Mesodermal cell (in vitro differentiated cells): ENCODE results near the gene OSBPL5.

ENCODE experiments used
- H3K27ac ChIP-seq: 2 replicates; pipeline ENCODE4 v1.7.0; 2013; ENCODE audit warnings: mild to moderate bottlenecking, low read depth, low read length, moderate library complexity; ENCODE audit not compliant: severe bottlenecking
- H3K36me3 ChIP-seq: 2 replicates; pipeline ENCODE4 v1.7.1; 2013; ENCODE audit warnings: mild to moderate bottlenecking, low read length, moderate library complexity; ENCODE audit not compliant: control insufficient read depth, insufficient read depth
- H3K4me1 ChIP-seq: one replicate; pipeline ENCODE4 v1.7.1; 2013; ENCODE audit warnings: mild to moderate bottlenecking, low read length; ENCODE audit not compliant: insufficient read depth, control insufficient read depth, poor library complexity, severe bottlenecking
- H3K4me3 ChIP-seq: 2 replicates; pipeline ENCODE4 v1.7.0; 2013; ENCODE audit warnings: low read length, control low read depth, mild to moderate bottlenecking; ENCODE audit not compliant: insufficient read depth, poor library complexity, severe bottlenecking; ENCODE audit errors: extremely low read depth
- H3K9me3 ChIP-seq: 2 replicates; pipeline ENCODE4 v1.7.1; 2013; ENCODE audit warnings: mild to moderate bottlenecking, low read length, moderate library complexity; ENCODE audit not compliant: control insufficient read depth
- WGBS, 2 experiments: methylation state at CpG; one replicate each; pipeline ENCODE4 v1.1.5; 2013; ENCODE audit warnings: missing lambda C conversion rate in 2 of 2; ENCODE audit not compliant: insufficient coverage in 2 of 2; 5-methylcytosine and 5-hydroxymethylcytosine counted together

The OSBPL5 gene

GRCh38 chr11:3167143-3168119 lies 2.3 kb upstream of the OSBPL5 start:
- Histone ChIP-seq H3K4me3 (no peak overlapping the region), H3K36me3 (no peaks in the 10 kb centered on the region)
- WGBS, 2 experiments = 88 to 89% methylated on average over 19 of the region's 20 CpGs

DNA sequence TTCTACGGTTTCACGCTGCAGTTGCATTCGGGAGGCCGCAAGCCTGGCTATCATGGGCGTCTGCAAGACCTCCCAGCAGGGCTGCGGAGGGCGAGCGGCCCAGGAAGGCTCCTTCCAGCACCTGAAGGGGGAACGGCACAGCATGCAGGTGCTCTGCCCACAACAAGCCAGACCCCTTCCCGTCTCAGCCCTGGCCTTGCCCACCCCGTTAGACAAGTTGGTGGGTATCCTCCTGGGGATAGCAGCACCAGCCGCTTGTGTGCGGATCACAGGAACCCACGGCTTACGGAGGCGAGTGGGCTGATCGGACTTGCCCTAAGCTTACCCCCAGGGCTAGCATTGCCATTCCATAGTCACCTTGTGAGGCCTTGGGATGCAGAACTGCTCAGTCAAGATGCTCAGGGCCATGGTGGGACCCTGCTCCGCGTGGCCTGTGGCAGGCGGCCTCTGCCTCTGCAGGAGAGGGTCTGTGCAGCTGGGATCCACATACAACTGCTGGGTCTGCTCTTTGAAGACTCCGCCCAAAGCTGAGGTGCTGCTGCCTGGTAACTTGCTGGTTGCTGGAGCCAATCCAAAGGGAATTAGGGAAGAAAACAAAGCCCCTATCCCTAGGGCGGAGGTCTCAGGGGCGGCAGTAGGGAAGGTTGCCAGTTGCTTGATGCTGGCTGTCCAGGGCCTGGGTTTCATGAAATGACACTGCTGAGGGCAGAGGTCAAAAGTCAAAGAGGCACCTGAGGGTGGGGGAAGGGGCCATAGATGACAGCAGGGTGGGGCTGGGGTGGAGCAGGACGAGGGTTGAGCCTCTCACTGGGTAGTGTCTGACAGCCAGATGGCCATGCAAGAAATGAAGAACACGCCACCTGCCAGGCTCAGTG lies 1.4 kb upstream of the OSBPL5 start:
- 88 to 89% methylated on average over 19 to 25 of the region's 25 CpGs for WGBS, 2 experiments
- Histone ChIP-seq H3K4me3 (no peak overlapping the region), H3K4me1 (peaks cover 21% of the 10 kb centered on the region), H3K9me3 (no peaks in the 10 kb centered on the region), H3K36me3 (no peaks in the 10 kb centered on the region), H3K27ac (no peak overlapping the region)

More at GRCh38 chr11:3167143-3168119, 2.3 kb upstream of the OSBPL5 start:
- peaks cover 20% of the 10 kb centered on the region for H3K4me1 ChIP-seq
- H3K27ac ChIP-seq = no peak overlapping the region
- no peaks in the 10 kb centered on the region for H3K9me3 ChIP-seq

- Histone ChIP-seq H3K4me3 (no peak overlapping the region), H3K4me1 (peaks cover 21% of the 10 kb centered on the region), H3K36me3 (no peaks in the 10 kb centered on the region), H3K9me3 (no peaks in the 10 kb centered on the region), H3K27ac (no peak overlapping the region)
- 84 to 85% methylated on average over 4 to 5 of the region's 5 CpGs for WGBS, 2 experiments
These were observed 782 bp upstream of the OSBPL5 start for GRCh38 chr11:3165916-3166267.

DNA sequence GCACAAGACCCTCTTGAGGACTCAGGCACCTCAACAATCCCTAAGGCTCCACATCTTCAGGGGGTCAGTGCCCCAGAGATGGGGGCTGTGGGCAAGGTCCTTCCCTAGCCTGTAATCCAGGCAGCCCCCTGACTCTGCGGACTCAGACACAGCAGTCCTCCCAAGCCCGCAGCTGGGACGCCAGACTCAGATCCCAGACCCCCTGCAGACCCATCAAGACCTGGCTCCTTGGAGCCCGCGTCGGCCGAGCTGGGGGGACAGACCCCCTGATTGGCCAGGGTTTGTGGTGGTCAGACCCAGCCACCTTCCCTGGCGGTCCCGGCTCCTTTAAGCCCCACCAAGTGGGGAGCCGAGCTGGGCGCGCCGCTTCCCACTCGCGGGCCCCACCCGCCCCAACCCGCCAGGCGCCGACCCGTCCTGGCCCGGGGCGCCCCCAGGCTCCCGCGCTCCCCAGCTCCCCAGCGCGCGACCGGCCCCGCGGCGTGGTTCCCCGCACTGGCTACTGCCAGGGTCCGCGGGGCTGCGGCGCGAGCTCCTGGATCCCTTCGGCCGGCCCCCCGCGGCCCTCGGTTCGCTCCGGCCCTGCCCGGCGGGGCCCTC lies 458 bp downstream of the OSBPL5 start:
- Histone ChIP-seq H3K27ac (no peak overlapping the region), H3K4me3 (peak overlapping the region; percentile 68), H3K36me3 (no peaks in the 10 kb centered on the region), H3K9me3 (no peaks in the 10 kb centered on the region), H3K4me1 (peaks cover 27% of the 10 kb centered on the region)
- WGBS, 2 experiments = 0% methylated on average over 5 to 45 of the region's 46 CpGs

DNA sequence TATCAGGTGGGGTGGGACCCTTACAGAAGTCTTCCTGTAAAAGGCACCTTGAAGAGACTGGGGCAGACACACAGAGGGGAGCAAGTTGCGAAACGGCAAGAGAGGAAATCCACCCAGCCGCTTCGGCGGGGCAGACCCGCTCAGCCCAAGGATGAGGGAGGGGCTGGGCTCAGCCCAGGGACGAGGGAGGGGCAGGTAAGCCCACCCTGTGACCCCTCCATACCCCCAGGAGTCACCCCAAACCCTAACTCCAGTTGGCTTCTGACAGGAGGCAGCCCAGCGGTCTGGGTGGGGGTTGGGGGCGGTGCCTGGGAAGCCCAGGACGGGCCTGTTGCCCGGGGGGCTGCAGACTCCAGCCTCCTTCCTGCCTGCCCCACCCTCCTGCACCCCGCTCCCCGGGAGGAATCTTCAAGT lies 965 bp downstream of the OSBPL5 start:
- peaks cover 30% of the 10 kb centered on the region for H3K4me1 ChIP-seq
- H3K9me3 ChIP-seq = no peaks in the 10 kb centered on the region
- no peaks in the 10 kb centered on the region for H3K36me3 ChIP-seq
- peak overlapping the region; percentile 68 for H3K4me3 ChIP-seq
- H3K27ac ChIP-seq = no peak overlapping the region
- WGBS, 2 experiments = 11 to 25% methylated on average over 4 to 5 of the region's 13 CpGs

DNA sequence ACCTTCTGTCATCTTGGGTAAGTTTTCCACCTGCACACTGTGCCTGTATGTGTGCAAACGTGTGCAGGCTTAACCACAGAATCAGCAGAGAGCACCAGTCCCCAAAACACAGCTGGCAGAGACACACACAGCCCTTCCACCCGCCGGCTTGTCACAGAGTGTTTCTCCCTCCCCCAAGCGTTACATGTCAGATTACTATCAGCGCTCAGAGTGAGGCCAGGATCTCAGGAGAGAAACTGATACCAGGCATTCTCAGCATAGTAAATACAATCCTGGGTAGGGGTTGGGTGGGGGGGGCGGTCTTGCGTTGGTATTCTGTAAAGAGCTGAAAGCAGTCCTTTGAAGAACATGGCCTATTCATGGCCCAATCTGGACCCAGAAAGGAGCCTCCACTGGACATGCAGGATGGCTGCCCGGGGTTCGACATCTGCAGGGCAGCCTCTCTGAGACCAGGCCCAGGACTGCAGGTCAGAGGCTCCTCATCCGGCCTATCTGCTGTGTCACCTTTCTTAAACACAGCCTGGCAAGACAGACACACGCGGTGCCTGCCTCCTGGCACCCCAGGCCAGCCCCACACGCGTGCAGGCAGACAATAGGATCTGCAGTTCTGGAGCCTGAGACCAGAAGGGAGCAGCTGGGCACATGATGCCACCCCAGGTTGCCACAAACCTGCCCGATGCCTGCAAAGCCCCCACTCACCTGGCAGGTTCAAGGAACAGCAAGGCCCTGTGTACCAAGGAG lies 1.7 kb downstream of the OSBPL5 start:
- Histone ChIP-seq H3K36me3 (no peaks in the 10 kb centered on the region), H3K9me3 (no peaks in the 10 kb centered on the region), H3K4me1 (peaks cover 29% of the 10 kb centered on the region), H3K4me3 (peak overlapping the region; percentile 68), H3K27ac (no peak overlapping the region)
- WGBS, 2 experiments = 64 to 70% methylated on average over 8 to 9 of the region's 15 CpGs

GRCh38 chr11:3162410-3163240 lies 2.5 kb downstream of the OSBPL5 start:
- no peak overlapping the region for H3K4me3 ChIP-seq
- H3K9me3 ChIP-seq = no peaks in the 10 kb centered on the region
- H3K27ac ChIP-seq = no peak overlapping the region
- peaks cover 3% of the 10 kb centered on the region for H3K36me3 ChIP-seq
- H3K4me1 ChIP-seq = peaks cover 29% of the 10 kb centered on the region
- 87 to 93% methylated on average over 19 to 20 of the region's 21 CpGs for WGBS, 2 experiments

DNA sequence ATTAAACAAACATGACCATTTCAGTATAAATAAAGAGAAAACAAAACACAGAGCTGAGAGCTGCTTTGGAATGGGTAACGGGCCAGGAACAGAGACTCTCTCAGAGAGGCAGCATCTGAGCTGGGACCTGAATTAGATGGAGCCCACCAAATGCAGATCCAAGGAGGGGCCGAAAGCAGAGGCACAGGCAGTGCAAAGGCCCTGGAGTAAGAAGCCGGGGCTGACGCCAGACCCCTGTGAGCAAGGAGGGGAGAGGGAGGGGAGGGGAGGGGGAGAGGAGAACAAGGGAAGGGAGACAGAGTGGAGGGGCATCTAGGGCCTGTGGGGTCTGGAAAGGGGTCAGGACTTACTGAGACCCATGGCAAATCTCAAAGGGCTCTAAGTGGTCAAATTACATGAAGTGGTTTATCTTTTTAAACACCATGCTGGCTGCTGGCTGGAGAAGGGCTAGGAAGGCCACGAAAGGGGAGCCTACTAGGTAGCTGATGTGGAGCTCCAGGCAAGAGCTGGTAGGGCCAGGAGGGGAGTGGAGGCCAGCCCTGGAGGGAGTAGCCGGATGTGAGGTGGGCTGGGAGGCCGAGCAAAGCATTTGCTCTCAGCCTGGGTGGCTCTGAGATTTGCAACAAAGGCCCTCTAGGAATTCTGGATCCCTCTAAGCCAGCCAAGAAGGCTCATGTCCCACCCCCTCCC lies 3.2 kb downstream of the OSBPL5 start:
- no peak overlapping the region for H3K4me3 ChIP-seq
- no peaks in the 10 kb centered on the region for H3K9me3 ChIP-seq
- H3K36me3 ChIP-seq = peaks cover 3% of the 10 kb centered on the region
- 79 to 84% methylated on average over 7 of the region's 7 CpGs for WGBS, 2 experiments
- no peak overlapping the region for H3K27ac ChIP-seq
- H3K4me1 ChIP-seq = peaks cover 29% of the 10 kb centered on the region

- WGBS, 2 experiments = 81 to 88% methylated on average over 7 to 12 of the region's 14 CpGs
- Histone ChIP-seq H3K36me3 (peaks cover 3% of the 10 kb centered on the region), H3K4me3 (no peak overlapping the region), H3K27ac (no peak overlapping the region), H3K4me1 (peaks cover 29% of the 10 kb centered on the region), H3K9me3 (no peaks in the 10 kb centered on the region)
These were observed 3.8 kb downstream of the OSBPL5 start for GRCh38 chr11:3161309-3161708.
